Tibial artery (tissue), 4 donors: ENCODE measurements around the gene TAF12.
"Not testable (repeated sequence)": the region's sequence is repeated elsewhere in the genome, so short reads cannot be mapped to it uniquely, and the experiment has no call there.

Source experiments
- DNase-seq, 2 donors: peaks; one replicate each; pipeline ENCODE4 v3.0.0-alpha.2; 2019
- H3K27ac ChIP-seq, 2 donors: fragments of 200-600 bp; sonication (generic) in 1 of 2; 1 replicate in 1 of 2; 2 replicates in 1 of 2; pipeline ENCODE4 v1.5.1; 2018 to 2019; ENCODE audit warnings: mild to moderate bottlenecking in 1 of 2
- H3K27me3 ChIP-seq, 2 donors: fragments of 200-600 bp; sonication (generic) in 1 of 2; one replicate each; pipeline versions ENCODE4 v1.5.1 to v1.6.0; 2016 to 2019
- H3K36me3 ChIP-seq, 3 donors: fragments of 200-600 bp; sonication (generic) in 2 of 3; one replicate each; pipeline ENCODE4 v1.5.1; 2016 to 2019; ENCODE audit warnings: mild to moderate bottlenecking in 2 of 3
- H3K4me1 ChIP-seq, 4 donors: fragments of 200-600 bp; sonication (generic) in 2 of 4; 1 replicate in 3 of 4; 2 replicates in 1 of 4; pipeline ENCODE4 v1.5.1; 2016 to 2019
- H3K4me3 ChIP-seq, 2 donors: fragments of 200-600 bp; sonication (generic) in 1 of 2; 1 replicate in 1 of 2; 2 replicates in 1 of 2; pipeline ENCODE4 v1.5.1; 2018 to 2019; ENCODE audit warnings: mild to moderate bottlenecking in 2 of 2
- H3K9me3 ChIP-seq, 3 donors: fragments of 200-600 bp; sonication (generic) in 1 of 3; one replicate each; pipeline ENCODE4 v1.5.1; 2016 to 2019
- intact Hi-C: fragments of 100-400 bp; cut with DNase I; formaldehyde crosslinking; loops from one replicate; pipeline ENCODE4 v1.15.0; 2023; ENCODE audit warnings: low total_unique reads
- TF ChIP-seq, protein P1 (sequence below), 2 experiments: fragments of 200-600 bp in 1 of 2; fragments of 450-650 bp in 1 of 2; IDR thresholded peaks; one replicate each; pipeline ENCODE4 v1.5.1; 2017 to 2019; ENCODE audit warnings: antibody characterized with exemption in 2 of 2, mild to moderate bottlenecking in 1 of 2, moderate library complexity in 1 of 2

TAF12 gene, protein sequence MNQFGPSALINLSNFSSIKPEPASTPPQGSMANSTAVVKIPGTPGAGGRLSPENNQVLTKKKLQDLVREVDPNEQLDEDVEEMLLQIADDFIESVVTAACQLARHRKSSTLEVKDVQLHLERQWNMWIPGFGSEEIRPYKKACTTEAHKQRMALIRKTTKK

DNA sequence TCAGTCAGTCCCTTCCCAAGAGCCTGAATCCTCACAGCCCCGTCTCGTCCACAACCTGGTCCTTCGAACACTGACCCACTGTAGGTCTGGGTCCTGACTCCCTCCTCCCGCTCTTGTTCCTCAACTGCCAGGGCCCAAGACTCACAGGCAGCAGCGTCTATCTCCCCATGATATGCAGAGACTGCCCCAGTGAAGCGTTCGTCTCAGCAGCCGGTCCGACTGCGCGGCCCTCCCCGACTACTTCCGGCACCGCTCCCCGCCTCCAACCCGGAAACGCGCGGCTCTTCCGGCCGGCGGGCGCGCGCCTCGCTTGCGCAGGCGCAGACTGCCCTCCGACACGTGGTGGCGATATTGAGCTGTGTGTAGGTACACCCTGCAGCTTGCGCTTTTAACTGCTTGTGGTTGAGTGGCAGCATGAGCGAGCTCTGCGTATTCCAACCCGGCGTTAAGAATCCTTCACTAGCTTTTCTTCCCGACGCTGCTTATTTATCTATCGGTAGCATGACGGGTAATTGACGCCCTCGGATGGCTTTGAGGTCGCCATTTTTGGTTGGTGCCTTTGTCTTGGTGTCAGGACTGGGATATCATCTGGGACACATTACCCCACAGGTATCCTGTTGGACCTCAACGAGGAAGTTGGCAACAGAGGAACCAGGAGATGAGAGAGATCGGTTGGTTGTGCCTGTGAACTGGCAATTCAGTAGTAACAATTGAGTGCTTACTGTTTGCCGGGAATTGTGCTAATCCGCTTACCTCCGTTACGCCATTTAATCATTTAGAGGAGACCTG is at the start of gene TAF12:
Gene TAF12 (minus strand): TSS at position 221 of the 789 bp plus-strand sequence. CDS start 20,986 bp downstream, outside the sequence.
- Histone ChIP-seq H3K9me3 (no peaks in the 10 kb centered on the region), H3K4me1 (peaks cover 0 to 36% (median 26%) of the 10 kb centered on the region in 4 donors), H3K27me3 (no peaks in the 10 kb centered on the region), H3K36me3 (no peaks in the 10 kb centered on the region), H3K27ac (peak within 1 kb of the TSS; percentile 79 to 89), H3K4me3 (peak within 1 kb of the TSS; percentile 67 to 74)
- TF ChIP-seq, protein P1, sequence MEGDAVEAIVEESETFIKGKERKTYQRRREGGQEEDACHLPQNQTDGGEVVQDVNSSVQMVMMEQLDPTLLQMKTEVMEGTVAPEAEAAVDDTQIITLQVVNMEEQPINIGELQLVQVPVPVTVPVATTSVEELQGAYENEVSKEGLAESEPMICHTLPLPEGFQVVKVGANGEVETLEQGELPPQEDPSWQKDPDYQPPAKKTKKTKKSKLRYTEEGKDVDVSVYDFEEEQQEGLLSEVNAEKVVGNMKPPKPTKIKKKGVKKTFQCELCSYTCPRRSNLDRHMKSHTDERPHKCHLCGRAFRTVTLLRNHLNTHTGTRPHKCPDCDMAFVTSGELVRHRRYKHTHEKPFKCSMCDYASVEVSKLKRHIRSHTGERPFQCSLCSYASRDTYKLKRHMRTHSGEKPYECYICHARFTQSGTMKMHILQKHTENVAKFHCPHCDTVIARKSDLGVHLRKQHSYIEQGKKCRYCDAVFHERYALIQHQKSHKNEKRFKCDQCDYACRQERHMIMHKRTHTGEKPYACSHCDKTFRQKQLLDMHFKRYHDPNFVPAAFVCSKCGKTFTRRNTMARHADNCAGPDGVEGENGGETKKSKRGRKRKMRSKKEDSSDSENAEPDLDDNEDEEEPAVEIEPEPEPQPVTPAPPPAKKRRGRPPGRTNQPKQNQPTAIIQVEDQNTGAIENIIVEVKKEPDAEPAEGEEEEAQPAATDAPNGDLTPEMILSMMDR (IDR thresholded peaks at IDR 0.05): peak; percentile 38 to 41
- peak; percentile 91 to 95 for DNase-seq
- intact Hi-C loops: loop anchor here (10.0 kb wide), 1 partner anchor 232 kb away; no protein-coding TSS in a partner anchor

GRCh38 chr1:28691627-28692026 is 48.8 kb upstream of the TAF12 start:
- peaks cover 32 to 55% (median 32%) of the 10 kb centered on the region in 3 donors for H3K36me3 ChIP-seq
- DNase-seq, H3K27ac ChIP-seq, H3K9me3 ChIP-seq, H3K4me3 ChIP-seq, H3K4me1 ChIP-seq, intact Hi-C loops, H3K27me3 ChIP-seq: not testable (repeated sequence)

DNA sequence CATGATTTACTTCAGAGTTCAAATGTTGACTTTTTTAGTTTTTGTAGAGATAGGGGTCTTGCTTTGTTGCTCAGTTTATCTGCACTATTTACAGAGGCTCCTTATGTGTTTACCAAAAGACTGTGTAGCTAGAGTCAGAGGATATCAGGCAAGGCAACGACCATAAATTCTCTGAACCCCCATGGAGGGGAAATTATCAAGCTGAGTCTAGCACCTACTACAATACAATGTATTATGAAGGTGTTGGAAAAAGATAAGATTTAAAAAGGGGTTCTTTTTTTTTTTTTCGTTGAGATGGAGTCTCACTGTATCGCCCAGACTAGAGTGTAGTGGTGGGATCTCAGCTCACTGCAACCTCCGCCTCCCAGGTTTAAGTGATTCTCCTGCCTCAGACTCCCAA is 42.1 kb upstream of the TAF12 start:
- H3K4me3 ChIP-seq: no peak overlapping the region
- H3K9me3 ChIP-seq: no peaks in the 10 kb centered on the region
- no peaks in the 10 kb centered on the region for H3K27me3 ChIP-seq
- no peaks in the 10 kb centered on the region for H3K4me1 ChIP-seq
- DNase-seq: no peak
- intact Hi-C loops: no loop called here
- TF ChIP-seq, protein P1 (IDR thresholded peaks at IDR 0.05): no peak
- H3K27ac ChIP-seq: no peak overlapping the region
- H3K36me3 ChIP-seq: peaks cover 13 to 52% (median 31%) of the 10 kb centered on the region in 3 donors

DNA sequence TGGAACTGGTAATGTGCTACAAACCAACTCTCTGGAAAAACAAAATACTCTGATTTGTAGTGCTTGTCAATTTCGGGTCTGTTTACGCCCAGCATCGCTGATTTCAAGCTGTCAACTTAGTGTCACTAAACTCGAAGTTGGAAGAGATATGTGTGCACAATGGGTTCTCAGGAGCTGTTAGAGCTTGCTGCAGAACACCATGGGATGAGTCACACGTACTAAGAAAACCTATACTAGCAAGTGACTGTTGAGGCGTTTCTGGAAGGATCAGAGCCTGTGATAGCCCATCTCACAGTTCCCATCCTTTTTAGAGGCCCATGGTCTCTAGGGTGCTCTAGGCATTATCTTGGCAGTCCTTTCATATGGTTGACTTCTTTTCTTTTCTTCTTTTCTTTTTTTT is 40.0 kb upstream of the TAF12 start:
- no peaks in the 10 kb centered on the region for H3K27me3 ChIP-seq
- intact Hi-C loops: no loop called here
- H3K4me1 ChIP-seq: no peaks in the 10 kb centered on the region
- no peak for DNase-seq
- TF ChIP-seq, protein P1 (IDR thresholded peaks at IDR 0.05): no peak
- H3K9me3 ChIP-seq: no peaks in the 10 kb centered on the region
- no peak overlapping the region for H3K4me3 ChIP-seq
- peaks cover 13 to 50% (median 31%) of the 10 kb centered on the region in 3 donors for H3K36me3 ChIP-seq
- no peak overlapping the region for H3K27ac ChIP-seq

- Histone ChIP-seq H3K4me3 (no peak overlapping the region), H3K27me3 (no peaks in the 10 kb centered on the region), H3K4me1 (no peaks in the 10 kb centered on the region), H3K36me3 (peaks cover 6 to 38% (median 20%) of the 10 kb centered on the region in 3 donors), H3K27ac (no peak overlapping the region), H3K9me3 (no peaks in the 10 kb centered on the region)
- TF ChIP-seq, protein P1 (IDR thresholded peaks at IDR 0.05): no peak
- no peak for DNase-seq
- intact Hi-C loops: no loop called here
These were observed 37.3 kb upstream of the TAF12 start for GRCh38 chr1:28680151-28680550.

GRCh38 chr1:28675924-28676257 is 33.0 kb upstream of the TAF12 start:
- Histone ChIP-seq H3K4me3 (no peak overlapping the region), H3K9me3 (no peaks in the 10 kb centered on the region), H3K27ac (no peak overlapping the region), H3K36me3 (peaks cover 0 to 3% (median under 1%) of the 10 kb centered on the region in 3 donors), H3K4me1 (no peaks in the 10 kb centered on the region), H3K27me3 (no peaks in the 10 kb centered on the region)
- intact Hi-C loops: no loop called here
- TF ChIP-seq, protein P1 (IDR thresholded peaks at IDR 0.05): no peak
- DNase-seq: no peak

DNA sequence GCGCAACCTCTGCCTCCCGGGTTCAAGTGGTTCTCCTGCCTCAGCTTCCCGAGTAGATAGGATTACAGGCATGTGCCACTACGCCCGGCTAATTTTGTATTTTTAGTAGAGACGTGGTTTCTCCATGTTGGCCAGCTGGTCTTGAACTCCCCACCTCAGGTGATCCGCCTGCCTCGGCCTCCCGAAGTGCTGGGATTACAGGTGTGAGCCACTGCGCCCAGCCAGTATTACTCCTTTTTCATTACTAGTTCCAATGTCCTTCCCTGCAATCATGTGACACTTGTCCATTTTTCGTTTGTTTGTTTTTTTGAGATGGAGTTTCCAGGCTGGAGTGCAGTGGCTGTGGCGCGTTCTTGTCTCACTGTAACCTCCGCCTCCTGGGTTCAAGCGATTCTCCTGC is 30.1 kb upstream of the TAF12 start:
- H3K36me3 ChIP-seq, DNase-seq, H3K27me3 ChIP-seq, intact Hi-C loops, H3K9me3 ChIP-seq, H3K27ac ChIP-seq, H3K4me3 ChIP-seq: not testable (repeated sequence)
- H3K4me1 ChIP-seq: peaks cover 0 to 17% (median 3%) of the 10 kb centered on the region in 4 donors
